Subcutaneous adipose tissue (tissue), 4 donors: ENCODE results near the gene B4GAT1. TPM values are rescaled to one million over a fixed set of nuclear protein-coding genes. Genes with fewer than 3 reads are reported as not detected.

ENCODE experiments used
- CTCF ChIP-seq: fragments of 450-650 bp; IDR thresholded peaks from one replicate; pipeline ENCODE4 v1.5.1; 2016; ENCODE audit warnings: low read depth, mild to moderate bottlenecking, control low read depth, antibody characterized with exemption, moderate library complexity
- total RNA-seq, 4 donors: library from RNA; depleted of rRNA; stranded (reverse); fragments of >200 nt; gene quantifications; one replicate each; pipeline ENCODE4 v1.1.0, GENCODE V29; 2016

The B4GAT1 gene
- total RNA-seq, 4 donors from 2014 or later, result 11.7 to 31.7 (median 18.7) TPM

- no peak for TF ChIP-seq CTCF
These were observed 1.6 kb upstream of the B4GAT1 start for GRCh38 chr11:66349084-66349386.

- TF ChIP-seq CTCF, result no peak
These were observed 679 bp downstream of the B4GAT1 start for GRCh38 chr11:66346476-66347424.

- no peak for TF ChIP-seq CTCF
These were observed 2.1 kb downstream of the B4GAT1 start for GRCh38 chr11:66345316-66345649.

GRCh38 chr11:66344550-66345315 is 2.7 kb downstream of the B4GAT1 start, which contains the start of gene BRMS1:
Gene BRMS1 (minus strand): TSS chr11:66345104. CDS start chr11:66342234, 2,870 bp downstream.
- TF ChIP-seq CTCF, result no peak

- TF ChIP-seq CTCF, result no peak
These were observed 4.3 kb downstream of the B4GAT1 start for GRCh38 chr11:66343176-66343575.

- no peak for TF ChIP-seq CTCF
These were observed 5.8 kb downstream of the B4GAT1 start for GRCh38 chr11:66341502-66342126.
